ENCODE results near the gene GDA.

DNA sequence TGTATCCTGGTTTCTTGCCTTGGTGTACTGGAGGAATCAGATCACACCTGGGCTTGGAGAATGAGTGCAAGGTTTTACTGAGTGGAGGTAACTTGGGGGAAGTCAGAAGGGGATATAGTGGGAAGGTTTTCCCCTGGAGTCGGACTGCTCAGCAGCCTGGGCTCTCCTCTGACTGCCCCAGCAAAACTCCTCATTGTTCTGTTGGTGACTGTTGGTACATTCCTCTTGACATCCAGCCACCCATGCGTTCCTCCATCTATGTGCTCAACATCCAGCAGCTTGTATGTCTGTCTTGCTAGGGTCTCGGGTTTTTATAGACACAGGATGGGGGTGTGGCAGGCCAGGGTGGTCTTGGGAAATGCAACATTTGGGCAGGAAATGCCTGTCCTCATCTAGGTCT is 119.7 kb downstream of the GDA start:
- TF ChIP-seq, protein P1, sequence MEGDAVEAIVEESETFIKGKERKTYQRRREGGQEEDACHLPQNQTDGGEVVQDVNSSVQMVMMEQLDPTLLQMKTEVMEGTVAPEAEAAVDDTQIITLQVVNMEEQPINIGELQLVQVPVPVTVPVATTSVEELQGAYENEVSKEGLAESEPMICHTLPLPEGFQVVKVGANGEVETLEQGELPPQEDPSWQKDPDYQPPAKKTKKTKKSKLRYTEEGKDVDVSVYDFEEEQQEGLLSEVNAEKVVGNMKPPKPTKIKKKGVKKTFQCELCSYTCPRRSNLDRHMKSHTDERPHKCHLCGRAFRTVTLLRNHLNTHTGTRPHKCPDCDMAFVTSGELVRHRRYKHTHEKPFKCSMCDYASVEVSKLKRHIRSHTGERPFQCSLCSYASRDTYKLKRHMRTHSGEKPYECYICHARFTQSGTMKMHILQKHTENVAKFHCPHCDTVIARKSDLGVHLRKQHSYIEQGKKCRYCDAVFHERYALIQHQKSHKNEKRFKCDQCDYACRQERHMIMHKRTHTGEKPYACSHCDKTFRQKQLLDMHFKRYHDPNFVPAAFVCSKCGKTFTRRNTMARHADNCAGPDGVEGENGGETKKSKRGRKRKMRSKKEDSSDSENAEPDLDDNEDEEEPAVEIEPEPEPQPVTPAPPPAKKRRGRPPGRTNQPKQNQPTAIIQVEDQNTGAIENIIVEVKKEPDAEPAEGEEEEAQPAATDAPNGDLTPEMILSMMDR (IDR thresholded peaks at IDR 0.05) = no peak
- TF ChIP-seq POLR2A (IDR thresholded peaks at IDR 0.05) = no peak
